ENCODE measurements around the gene ULK4.
"Not testable (repeated sequence)": the region's sequence is repeated elsewhere in the genome, so short reads cannot be mapped to it uniquely, and the experiment has no call there.

Gene ULK4

GRCh38 chr3:41989518-41989917, 27.6 kb upstream of the ULK4 start:
- no peak overlapping the region for H3K4me3 ChIP-seq (ENCODE audit: insufficient read depth, low read depth, low read length)
- no peak overlapping the region for H3K27ac ChIP-seq (ENCODE audit: insufficient read depth, low read depth, low read length, poor library complexity, severe bottlenecking)
- no peaks in the 10 kb centered on the region for H3K36me3 ChIP-seq (ENCODE audit: control insufficient read depth, insufficient read depth, low read length)
- H3K4me1 ChIP-seq (ENCODE audit: control insufficient read depth, insufficient read depth, low read length), result no peaks in the 10 kb centered on the region
- no peaks in the 10 kb centered on the region for H3K9me3 ChIP-seq (ENCODE audit: control insufficient read depth, low read length)
- 98 to 99% methylated on average over 3 of the region's 3 CpGs for WGBS, 2 experiments
- H3K27me3 ChIP-seq (ENCODE audit: control insufficient read depth, insufficient read depth, low read length, poor library complexity, severe bottlenecking), result no peaks in the 10 kb centered on the region

GRCh38 chr3:41987627-41988026, 25.7 kb upstream of the ULK4 start:
- Histone ChIP-seq H3K9me3 (ENCODE audit: control insufficient read depth, low read length) (no peaks in the 10 kb centered on the region), H3K36me3 (ENCODE audit: control insufficient read depth, insufficient read depth, low read length) (no peaks in the 10 kb centered on the region), H3K27me3 (ENCODE audit: control insufficient read depth, insufficient read depth, low read length, poor library complexity, severe bottlenecking) (no peaks in the 10 kb centered on the region), H3K4me1 (ENCODE audit: control insufficient read depth, insufficient read depth, low read length) (no peaks in the 10 kb centered on the region), H3K4me3 (ENCODE audit: insufficient read depth, low read depth, low read length) (no peak overlapping the region), H3K27ac (ENCODE audit: insufficient read depth, low read depth, low read length, poor library complexity, severe bottlenecking) (no peak overlapping the region)
- WGBS, 2 experiments, result 92 to 93% methylated on average over 5 of the region's 5 CpGs

DNA sequence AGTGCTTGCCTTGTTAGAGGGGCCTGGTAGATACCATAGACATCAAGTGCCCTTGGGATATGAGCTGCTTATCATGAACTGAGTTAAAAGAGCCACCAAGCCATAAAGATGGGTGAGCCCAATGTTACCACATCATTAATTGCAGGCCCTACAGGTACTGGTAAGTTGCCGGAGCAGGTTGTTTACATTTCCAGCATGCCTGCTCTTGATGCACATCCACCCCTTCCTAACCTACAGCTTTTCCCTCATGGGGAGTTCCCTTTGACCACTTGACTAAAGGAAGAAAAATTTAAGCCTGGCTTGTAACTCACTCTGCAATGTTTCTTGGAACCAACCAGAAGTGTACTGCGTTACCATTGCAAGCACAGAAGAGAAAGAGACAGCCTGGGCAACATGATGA, 24.7 kb upstream of the ULK4 start:
- H3K27me3 ChIP-seq (ENCODE audit: control insufficient read depth, insufficient read depth, low read length, poor library complexity, severe bottlenecking), result no peaks in the 10 kb centered on the region
- H3K4me3 ChIP-seq (ENCODE audit: insufficient read depth, low read depth, low read length), result no peak overlapping the region
- 99 to 100% methylated on average over 2 of the region's 2 CpGs for WGBS, 2 experiments
- H3K36me3 ChIP-seq (ENCODE audit: control insufficient read depth, insufficient read depth, low read length), result no peaks in the 10 kb centered on the region
- no peaks in the 10 kb centered on the region for H3K9me3 ChIP-seq (ENCODE audit: control insufficient read depth, low read length)
- H3K4me1 ChIP-seq (ENCODE audit: control insufficient read depth, insufficient read depth, low read length), result no peaks in the 10 kb centered on the region
- no peak overlapping the region for H3K27ac ChIP-seq (ENCODE audit: insufficient read depth, low read depth, low read length, poor library complexity, severe bottlenecking)

GRCh38 chr3:41985018-41985417, 23.1 kb upstream of the ULK4 start:
- Histone ChIP-seq H3K4me3 (ENCODE audit: insufficient read depth, low read depth, low read length) (no peak overlapping the region), H3K36me3 (ENCODE audit: control insufficient read depth, insufficient read depth, low read length) (no peaks in the 10 kb centered on the region), H3K4me1 (ENCODE audit: control insufficient read depth, insufficient read depth, low read length) (no peaks in the 10 kb centered on the region), H3K27ac (ENCODE audit: insufficient read depth, low read depth, low read length, poor library complexity, severe bottlenecking) (no peak overlapping the region), H3K9me3 (ENCODE audit: control insufficient read depth, low read length) (no peaks in the 10 kb centered on the region), H3K27me3 (ENCODE audit: control insufficient read depth, insufficient read depth, low read length, poor library complexity, severe bottlenecking) (no peaks in the 10 kb centered on the region)
- 83 to 85% methylated on average over 1 of the region's 1 CpG for WGBS, 2 experiments

DNA sequence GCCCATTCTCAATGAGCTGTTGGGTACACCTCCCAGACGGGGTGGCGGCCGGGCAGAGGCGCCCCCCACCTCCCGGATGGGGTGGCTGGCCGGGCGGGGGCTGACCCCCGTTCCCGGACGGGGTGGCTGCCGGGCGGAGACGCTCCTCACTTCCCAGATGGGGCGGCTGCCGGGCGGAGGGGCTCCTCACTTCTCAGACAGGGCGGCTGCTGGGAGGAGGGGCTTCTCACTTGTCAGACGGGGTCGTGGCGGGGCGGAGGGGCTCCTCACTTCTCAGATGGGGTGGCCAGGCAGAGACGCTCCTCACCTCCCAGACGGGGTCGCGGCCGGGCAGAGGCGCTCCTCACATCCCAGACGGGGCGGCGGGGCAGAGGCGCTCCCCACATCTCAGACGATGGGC, 21.2 kb upstream of the ULK4 start:
- 95% methylated on average over 20 to 29 of the region's 32 CpGs for WGBS, 2 experiments
- not testable (repeated sequence) for H3K27ac ChIP-seq (ENCODE audit: insufficient read depth, low read depth, low read length, poor library complexity, severe bottlenecking); H3K4me1 ChIP-seq (ENCODE audit: control insufficient read depth, insufficient read depth, low read length); H3K4me3 ChIP-seq (ENCODE audit: insufficient read depth, low read depth, low read length); H3K9me3 ChIP-seq (ENCODE audit: control insufficient read depth, low read length); H3K36me3 ChIP-seq (ENCODE audit: control insufficient read depth, insufficient read depth, low read length); H3K27me3 ChIP-seq (ENCODE audit: control insufficient read depth, insufficient read depth, low read length, poor library complexity, severe bottlenecking)

DNA sequence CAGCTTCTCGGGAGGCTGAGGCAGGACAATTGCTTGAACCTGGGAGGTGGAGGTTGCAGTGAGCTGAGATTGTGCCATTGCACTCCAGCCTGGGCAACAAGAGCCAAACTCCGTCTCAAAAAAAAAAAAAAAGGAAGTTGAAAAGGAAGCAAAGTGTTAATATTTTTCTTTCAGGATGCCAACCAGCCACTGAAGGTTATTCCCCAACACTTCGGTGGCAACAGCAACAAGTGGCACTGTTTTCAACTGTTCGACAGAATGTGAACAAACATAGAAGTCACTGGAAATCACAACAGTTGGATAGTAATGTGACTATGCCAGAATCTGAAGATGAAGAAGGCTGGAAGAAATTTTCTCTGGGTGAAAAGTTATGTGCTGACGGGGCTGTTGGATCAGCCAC, 15.5 kb upstream of the ULK4 start:
- not testable (repeated sequence) for H3K27ac ChIP-seq (ENCODE audit: insufficient read depth, low read depth, low read length, poor library complexity, severe bottlenecking); H3K36me3 ChIP-seq (ENCODE audit: control insufficient read depth, insufficient read depth, low read length); H3K27me3 ChIP-seq (ENCODE audit: control insufficient read depth, insufficient read depth, low read length, poor library complexity, severe bottlenecking); H3K9me3 ChIP-seq (ENCODE audit: control insufficient read depth, low read length); H3K4me3 ChIP-seq (ENCODE audit: insufficient read depth, low read depth, low read length); H3K4me1 ChIP-seq (ENCODE audit: control insufficient read depth, insufficient read depth, low read length)
- WGBS, 2 experiments, result 95 to 96% methylated on average over 5 of the region's 5 CpGs

DNA sequence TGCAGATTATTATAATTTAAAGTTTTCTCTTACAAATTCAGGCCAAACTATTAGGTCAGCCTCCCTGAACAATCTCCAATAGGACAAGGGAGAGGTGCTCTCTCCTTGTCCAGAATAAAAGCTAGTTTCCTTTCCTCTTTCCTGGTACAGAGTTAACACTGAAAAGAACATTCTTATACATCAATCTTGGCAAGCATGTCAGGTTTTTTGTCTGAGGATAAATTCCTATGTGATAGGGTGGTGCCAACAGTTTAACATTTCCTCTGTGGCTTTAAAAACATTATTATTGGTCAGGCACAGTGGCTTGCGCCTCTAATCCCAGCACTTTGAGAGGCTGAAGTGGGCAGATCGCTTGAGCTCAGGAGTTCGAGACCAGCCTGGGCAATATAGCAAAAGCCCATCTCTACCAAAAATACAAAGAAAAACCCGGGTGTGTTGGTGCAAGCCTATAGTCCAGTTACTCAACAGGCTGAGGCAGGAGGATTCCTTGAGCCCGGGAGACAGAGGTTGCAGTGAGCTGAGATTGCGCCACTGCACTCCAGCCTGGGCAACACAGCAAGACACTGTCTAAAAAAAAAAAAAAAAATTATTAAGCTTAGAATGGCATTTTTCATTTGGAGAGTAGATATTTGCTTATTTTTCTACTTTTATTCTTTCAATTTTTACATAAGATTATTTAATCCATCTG, 13.7 kb upstream of the ULK4 start:
- H3K9me3 ChIP-seq (ENCODE audit: control insufficient read depth, low read length), result no peaks in the 10 kb centered on the region
- WGBS, 2 experiments, result 96% methylated on average over 6 of the region's 6 CpGs
- no peak overlapping the region for H3K4me3 ChIP-seq (ENCODE audit: insufficient read depth, low read depth, low read length)
- no peaks in the 10 kb centered on the region for H3K36me3 ChIP-seq (ENCODE audit: control insufficient read depth, insufficient read depth, low read length)
- no peak overlapping the region for H3K27ac ChIP-seq (ENCODE audit: insufficient read depth, low read depth, low read length, poor library complexity, severe bottlenecking)
- H3K27me3 ChIP-seq (ENCODE audit: control insufficient read depth, insufficient read depth, low read length, poor library complexity, severe bottlenecking), result no peaks in the 10 kb centered on the region
- no peaks in the 10 kb centered on the region for H3K4me1 ChIP-seq (ENCODE audit: control insufficient read depth, insufficient read depth, low read length)

DNA sequence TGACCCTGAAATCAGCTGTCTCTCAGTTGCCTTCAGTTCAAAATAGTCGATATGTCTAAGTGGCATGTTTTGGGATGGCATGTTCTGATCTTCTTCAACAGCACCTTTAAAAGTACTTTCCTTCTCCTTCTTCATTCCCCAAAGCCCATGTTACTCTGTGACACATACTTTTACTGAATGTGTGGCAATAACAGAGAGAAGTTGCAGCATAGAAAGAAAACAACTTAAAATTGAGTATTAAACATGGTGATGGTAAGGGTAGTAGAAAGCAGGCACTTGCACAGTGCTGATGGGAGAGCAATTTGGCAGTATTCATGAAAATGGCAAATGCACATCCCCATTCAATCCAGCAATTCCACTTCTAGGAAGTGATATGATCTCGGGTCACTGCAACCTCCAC, 12.3 kb upstream of the ULK4 start:
- Histone ChIP-seq H3K36me3 (ENCODE audit: control insufficient read depth, insufficient read depth, low read length) (no peaks in the 10 kb centered on the region), H3K27me3 (ENCODE audit: control insufficient read depth, insufficient read depth, low read length, poor library complexity, severe bottlenecking) (no peaks in the 10 kb centered on the region), H3K4me3 (ENCODE audit: insufficient read depth, low read depth, low read length) (no peak overlapping the region), H3K9me3 (ENCODE audit: control insufficient read depth, low read length) (no peaks in the 10 kb centered on the region), H3K27ac (ENCODE audit: insufficient read depth, low read depth, low read length, poor library complexity, severe bottlenecking) (no peak overlapping the region), H3K4me1 (ENCODE audit: control insufficient read depth, insufficient read depth, low read length) (no peaks in the 10 kb centered on the region)
- 91 to 98% methylated on average over 2 of the region's 2 CpGs for WGBS, 2 experiments

DNA sequence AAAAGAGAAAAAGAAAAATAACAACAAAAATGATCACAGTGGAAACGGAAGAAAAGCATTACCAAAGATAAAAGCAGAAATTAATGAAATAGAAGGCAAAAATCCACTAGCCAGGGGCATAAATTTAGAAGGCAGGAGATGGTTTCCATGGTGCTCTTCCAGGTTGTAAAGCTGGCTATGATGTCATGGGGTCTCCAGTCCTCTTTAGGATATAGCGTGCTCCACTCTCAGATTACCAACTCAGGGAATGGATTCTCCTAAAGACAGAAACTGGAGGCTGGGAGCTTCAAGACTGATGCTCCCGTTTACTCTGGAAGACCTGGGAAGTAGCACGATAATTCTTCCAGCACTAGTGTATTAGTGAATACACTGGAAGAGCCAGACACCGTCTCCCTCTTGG, 10.9 kb upstream of the ULK4 start:
- Histone ChIP-seq H3K4me3 (ENCODE audit: insufficient read depth, low read depth, low read length) (no peak overlapping the region), H3K36me3 (ENCODE audit: control insufficient read depth, insufficient read depth, low read length) (no peaks in the 10 kb centered on the region), H3K9me3 (ENCODE audit: control insufficient read depth, low read length) (no peaks in the 10 kb centered on the region), H3K27me3 (ENCODE audit: control insufficient read depth, insufficient read depth, low read length, poor library complexity, severe bottlenecking) (no peaks in the 10 kb centered on the region), H3K4me1 (ENCODE audit: control insufficient read depth, insufficient read depth, low read length) (no peaks in the 10 kb centered on the region), H3K27ac (ENCODE audit: insufficient read depth, low read depth, low read length, poor library complexity, severe bottlenecking) (no peak overlapping the region)
- WGBS, 2 experiments, result 88 to 93% methylated on average over 5 of the region's 5 CpGs

DNA sequence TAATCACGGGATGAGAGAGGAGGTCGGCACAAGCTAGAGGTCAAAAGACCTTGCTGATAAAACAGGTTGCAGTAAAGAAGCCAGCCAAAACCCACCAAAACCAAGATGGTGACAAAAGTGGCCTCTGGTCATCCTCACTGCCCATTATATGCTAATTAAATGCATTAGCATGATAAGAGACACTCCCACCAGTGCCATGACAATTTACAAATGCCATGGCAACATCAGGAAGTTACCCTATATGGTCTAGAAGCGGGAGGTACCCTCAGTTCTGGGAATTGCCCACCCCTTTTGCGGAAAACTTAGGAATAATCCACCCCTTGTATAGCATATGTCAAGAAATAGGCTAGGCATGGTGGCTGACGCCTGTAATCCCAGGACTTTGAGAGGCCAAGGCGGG, 4.3 kb upstream of the ULK4 start:
- Histone ChIP-seq H3K36me3 (ENCODE audit: control insufficient read depth, insufficient read depth, low read length) (no peaks in the 10 kb centered on the region), H3K9me3 (ENCODE audit: control insufficient read depth, low read length) (no peaks in the 10 kb centered on the region), H3K27ac (ENCODE audit: insufficient read depth, low read depth, low read length, poor library complexity, severe bottlenecking) (no peak overlapping the region), H3K4me3 (ENCODE audit: insufficient read depth, low read depth, low read length) (no peak overlapping the region), H3K4me1 (ENCODE audit: control insufficient read depth, insufficient read depth, low read length) (no peaks in the 10 kb centered on the region), H3K27me3 (ENCODE audit: control insufficient read depth, insufficient read depth, low read length, poor library complexity, severe bottlenecking) (no peaks in the 10 kb centered on the region)
- 93% methylated on average over 6 of the region's 6 CpGs for WGBS, 2 experiments

DNA sequence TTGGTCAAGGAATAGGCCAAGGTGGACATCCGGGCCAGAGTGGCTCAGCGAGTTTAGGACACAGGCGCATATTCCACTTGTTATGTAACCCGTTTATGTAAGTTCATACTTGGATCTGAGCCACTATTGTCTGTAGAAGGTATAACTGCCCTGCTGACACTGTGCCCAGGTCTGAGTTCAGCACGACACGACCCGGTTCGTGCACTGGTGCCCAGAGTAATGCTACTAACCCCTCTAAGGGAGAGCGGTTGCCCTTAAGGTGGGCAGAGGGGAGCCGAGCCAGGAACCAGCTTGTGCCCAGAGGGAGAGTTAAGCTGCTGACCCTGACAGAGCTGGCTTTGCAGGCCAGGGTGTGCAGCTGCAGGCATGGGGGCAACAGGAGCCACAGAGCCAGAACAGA, 1.9 kb upstream of the ULK4 start:
- 93 to 96% methylated on average over 10 of the region's 10 CpGs for WGBS, 2 experiments
- H3K27ac ChIP-seq (ENCODE audit: insufficient read depth, low read depth, low read length, poor library complexity, severe bottlenecking), result no peak overlapping the region
- H3K36me3 ChIP-seq (ENCODE audit: control insufficient read depth, insufficient read depth, low read length), result no peaks in the 10 kb centered on the region
- no peaks in the 10 kb centered on the region for H3K4me1 ChIP-seq (ENCODE audit: control insufficient read depth, insufficient read depth, low read length)
- H3K27me3 ChIP-seq (ENCODE audit: control insufficient read depth, insufficient read depth, low read length, poor library complexity, severe bottlenecking), result no peaks in the 10 kb centered on the region
- no peak overlapping the region for H3K4me3 ChIP-seq (ENCODE audit: insufficient read depth, low read depth, low read length)
- no peaks in the 10 kb centered on the region for H3K9me3 ChIP-seq (ENCODE audit: control insufficient read depth, low read length)
